GM12878 (cell line): Measurements from ENCODE around the gene DNAI2. TPM values are rescaled to one million over a fixed set of nuclear protein-coding genes. Genes with fewer than 3 reads are reported as not detected.

Experiments
- ATAC-seq: fragments of 200-7000 bp; cut with Tn5 transposase; 3 replicates; pipeline ENCODE4 v1.9.1; 2020; ENCODE audit warnings: mild to moderate bottlenecking, moderate library complexity
- BruUV-seq: library from RNA; stranded (reverse); fragments of 400-500 nt; replicated peaks from 2 replicates; lab custom pipeline; 2021; lab: Mats Ljungman, UMichigan
- CTCF ChIA-PET: fragments of 300-600 bp; sonication (Branson Sonifier 250); formaldehyde crosslinking; extraction: SDS; loops from one replicate; lab custom pipeline; 2021; ENCODE audit warnings: inconsistent platforms; lab: Yijun Ruan, JAX
- POLR2A ChIA-PET: fragments of 350-600 bp; formaldehyde crosslinking; extraction: SDS; loops from one replicate; lab custom pipeline; 2021; ENCODE audit warnings: inconsistent platforms; lab: Charles Lee
- RAD21 ChIA-PET: fragments of 300-600 bp; sonication (Branson Sonifier 250); formaldehyde crosslinking; loops from one replicate; lab custom pipeline; 2023; ENCODE audit warnings: antibody characterized with exemption; ENCODE audit not compliant: unreplicated experiment; lab: Charles Lee
- SMC1A ChIA-PET: fragments of 300-600 bp; sonication (Branson Sonifier 250); formaldehyde crosslinking; loops from one replicate; lab custom pipeline; 2023; ENCODE audit not compliant: unreplicated experiment, uncharacterized antibody; lab: Charles Lee
- DNase-seq: peaks from one replicate; pipeline ENCODE4 v3.0.0-alpha.2; 2011; ENCODE audit warnings: low read depth, low spot score
- FAIRE-seq: peaks from 3 replicates; lab custom pipeline; 2011; peaks lifted over from hg19 to GRCh38; lab: Jason Lieb, UNC
- H2AFZ ChIP-seq: 2 replicates; pipeline ENCODE4 v1.6.0; 2011; ENCODE audit warnings: low read depth, low read length, control low read depth; ENCODE audit not compliant: control insufficient read depth
- H3K27ac ChIP-seq: 2 replicates; pipeline ENCODE4 v1.5.1; 2011; ENCODE audit warnings: control low read depth; ENCODE audit not compliant: control insufficient read depth, insufficient read depth
- H3K27me3 ChIP-seq, 2 experiments: replicated peaks in 1 of 2; 2 replicates each; pipeline versions ENCODE4 v1.6.0 to v1.6.1; 2011; ENCODE audit warnings: low read length in 1 of 2; ENCODE audit not compliant: control insufficient read depth in 2 of 2, insufficient read depth in 2 of 2
- H3K36me3 ChIP-seq, 2 experiments: 2 replicates each; pipeline ENCODE4 v1.5.1; 2011; ENCODE audit warnings: low read length in 1 of 2; ENCODE audit not compliant: control insufficient read depth in 2 of 2, insufficient read depth in 2 of 2
- H3K4me1 ChIP-seq: 2 replicates; pipeline ENCODE4 v1.6.1; 2011; ENCODE audit warnings: mild to moderate bottlenecking, low read length, moderate library complexity, mixed read lengths; ENCODE audit not compliant: control insufficient read depth, insufficient read depth
- H3K4me2 ChIP-seq: 2 replicates; pipeline ENCODE4 v1.6.0; 2011; ENCODE audit warnings: control low read depth; ENCODE audit not compliant: control insufficient read depth, insufficient read depth
- H3K4me3 ChIP-seq: fragments of 200-600 bp; sonication (generic); 2 replicates; pipeline ENCODE4 v1.5.1; 2016
- H3K79me2 ChIP-seq: 2 replicates; pipeline ENCODE4 v1.6.0; 2011; ENCODE audit warnings: low read length; ENCODE audit not compliant: control insufficient read depth, insufficient read depth
- H3K9ac ChIP-seq: 2 replicates; pipeline ENCODE4 v1.8.0; 2011; ENCODE audit warnings: low read length, control low read depth, mixed read lengths; ENCODE audit not compliant: control insufficient read depth, insufficient read depth
- H3K9me3 ChIP-seq: replicated peaks from 3 replicates; pipeline ENCODE4 v1.5.1; 2011; ENCODE audit warnings: mild to moderate bottlenecking, low read length; ENCODE audit not compliant: control insufficient read depth, insufficient read depth
- H4K20me1 ChIP-seq: 2 replicates; pipeline ENCODE4 v1.6.0; 2011; ENCODE audit not compliant: control insufficient read depth, insufficient read depth
- EP300 ChIP-seq, 2 experiments: fragments of 150-350 bp in 1 of 2; IDR thresholded peaks; 2 replicates each; pipeline ENCODE4 v1.6.1; 2011 to 2012; ENCODE audit warnings: low read depth in 2 of 2, low read length in 2 of 2, borderline replicate concordance in 1 of 2, improper control_type of control experiment in 1 of 2, inconsistent platforms in 1 of 2; ENCODE audit not compliant: control insufficient read depth in 1 of 2
- ESRRA ChIP-seq: IDR thresholded peaks from 2 replicates; pipeline ENCODE4 v1.6.1; 2012; ENCODE audit warnings: mild to moderate bottlenecking, low read length, improper control_type of control experiment
- JUND ChIP-seq: IDR thresholded peaks from 2 replicates; pipeline ENCODE4 v1.6.1; 2012; ENCODE audit warnings: low read depth, mild to moderate bottlenecking, low read length, improper control_type of control experiment, moderate library complexity
- LARP7 ChIP-seq: fragments of 450-650 bp; IDR thresholded peaks from 2 replicates; pipeline ENCODE4 v1.6.1; 2017; ENCODE audit warnings: mild to moderate bottlenecking
- NR2C1 ChIP-seq: fragments of 450-650 bp; IDR thresholded peaks from 2 replicates; pipeline ENCODE4 v1.6.1; 2017; ENCODE audit warnings: antibody characterized with exemption, mild to moderate bottlenecking, moderate library complexity
- PKNOX1 ChIP-seq: fragments of 450-650 bp; IDR thresholded peaks from 2 replicates; pipeline ENCODE4 v1.6.1; 2016; ENCODE audit warnings: mild to moderate bottlenecking
- SREBF2 ChIP-seq: IDR thresholded peaks from 2 replicates; pipeline ENCODE4 v1.6.1; 2012; ENCODE audit warnings: mild to moderate bottlenecking, low read length
- WGBS: methylation state at CpG from one replicate; pipeline ENCODE4 v1.1.6; 2016; ENCODE audit warnings: low lambda C conversion rate; ENCODE audit not compliant: insufficient replicate concordance, insufficient coverage; ENCODE audit errors: missing lambda C conversion rate; 5-methylcytosine and 5-hydroxymethylcytosine counted together
- in situ Hi-C: fragments of 300-500 bp; cut with MboI; formaldehyde crosslinking; loops from 9 replicates; pipeline ENCODE4 v1.14.3; 2018; ENCODE audit warnings: mixed read lengths
- intact Hi-C: fragments of 100-400 bp; cut with micrococcal nuclease; formaldehyde crosslinking; loops from one replicate; pipeline ENCODE4 v1.14.2; 2022; ENCODE audit not compliant: unreplicated experiment
- polyA plus RNA-seq, 11 experiments: library from polyadenylated mRNA; depleted of rRNA in 4 of 11; unstranded in 6 of 11; stranded (reverse) in 5 of 11; fragments of >200 nt; fragmentation: Nextera tagmentation in 4 of 11; fragmentation: Illumina TruSeq in 1 of 11; extraction: Ambion mirVana in 4 of 11; extraction: Trizol in 1 of 11; gene quantifications; 1 replicate in 1 of 11; 2 replicates in 10 of 11; pipeline versions ENCODE4 v1.2.1 to v1.2.3, GENCODE V29; 2011 to 2016; ENCODE audit warnings: inconsistent platforms in 2 of 11, missing spikeins in 2 of 11, low read depth in 1 of 11
- total RNA-seq, 4 experiments: library from RNA; depleted of rRNA in 3 of 4; stranded (reverse); fragments of >200 nt in 3 of 4; fragmentation: Illumina TruSeq in 1 of 4; extraction: Trizol in 1 of 4; gene quantifications; 2 replicates each; pipeline versions ENCODE4 v1.2.1 to v1.2.3, GENCODE V29; 2013 to 2021
- TF ChIP-seq, protein P1 (sequence below): fragments of 450-650 bp; IDR thresholded peaks from 2 replicates; pipeline ENCODE4 v1.6.1; 2017; ENCODE audit warnings: low read depth, mild to moderate bottlenecking, moderate library complexity

Gene DNAI2
- total and polyA plus RNA-seq, 10 of the 15 experiments (the other 5 are each of a cell fraction or from before 2014, with no cell fraction given): 0.04 to 1.8 (median 0.13) TPM

GRCh38 chr17:74268558-74268957 is 5.5 kb upstream of the DNAI2 start:
- in situ Hi-C loops (no loop called here), intact Hi-C loops (no loop called here)
- H2AFZ ChIP-seq: no peak overlapping the region
- no peak overlapping the region for H3K27ac ChIP-seq
- SMC1A ChIA-PET: no interaction called here
- H3K4me1 ChIP-seq: no peaks in the 10 kb centered on the region
- no peaks in the 10 kb centered on the region for H3K79me2 ChIP-seq
- DNase-seq (no peak), FAIRE-seq (no peak), ATAC-seq (no peak)
- CTCF ChIA-PET: interaction anchor here (1.4 to 1.5 kb wide), 2 partner anchors 20 to 69 kb away, joined by 3 to 4 read pairs; no protein-coding TSS in a partner anchor
- H3K4me3 ChIP-seq: no peak overlapping the region
- 23% methylated on average over 8 of the region's 8 CpGs for WGBS
- no TSS peak for BruUV-seq
- H3K9ac ChIP-seq: no peak overlapping the region
- RAD21 ChIA-PET: no interaction called here
- H3K9me3 ChIP-seq: no peaks in the 10 kb centered on the region; the same call in 2 of the 3 replicates
- no peaks in the 10 kb centered on the region; a peak in 1 of 4 replicates for H3K27me3 ChIP-seq
- POLR2A ChIA-PET: no interaction called here
- H3K36me3 ChIP-seq: no peaks in the 10 kb centered on the region
- H3K4me2 ChIP-seq: no peak overlapping the region
- H4K20me1 ChIP-seq: no peaks in the 10 kb centered on the region
- TF ChIP-seq PKNOX1 (no peak), NR2C1 (no peak), EP300 (IDR thresholded peaks at IDR 0.05; ENCODE audit: borderline replicate concordance in 1 of 2, control insufficient read depth in 1 of 2, low read depth in 2 of 2, low read length in 2 of 2) (no peak), JUND (no peak), SREBF2 (no peak), ESRRA (no peak), LARP7 (no peak)
- TF ChIP-seq, protein P1, sequence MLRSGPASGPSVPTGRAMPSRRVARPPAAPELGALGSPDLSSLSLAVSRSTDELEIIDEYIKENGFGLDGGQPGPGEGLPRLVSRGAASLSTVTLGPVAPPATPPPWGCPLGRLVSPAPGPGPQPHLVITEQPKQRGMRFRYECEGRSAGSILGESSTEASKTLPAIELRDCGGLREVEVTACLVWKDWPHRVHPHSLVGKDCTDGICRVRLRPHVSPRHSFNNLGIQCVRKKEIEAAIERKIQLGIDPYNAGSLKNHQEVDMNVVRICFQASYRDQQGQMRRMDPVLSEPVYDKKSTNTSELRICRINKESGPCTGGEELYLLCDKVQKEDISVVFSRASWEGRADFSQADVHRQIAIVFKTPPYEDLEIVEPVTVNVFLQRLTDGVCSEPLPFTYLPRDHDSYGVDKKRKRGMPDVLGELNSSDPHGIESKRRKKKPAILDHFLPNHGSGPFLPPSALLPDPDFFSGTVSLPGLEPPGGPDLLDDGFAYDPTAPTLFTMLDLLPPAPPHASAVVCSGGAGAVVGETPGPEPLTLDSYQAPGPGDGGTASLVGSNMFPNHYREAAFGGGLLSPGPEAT: no peak
- TF ChIP-seq, all 136 proteins: peak for 0
